Stimulated activated CD4-positive, alpha-beta T cell treated with anti-CD3 and anti-CD28 coated beads, Interleukin-15, amount 100 ng/mL, for 48 hours (primary cell): ENCODE measurements around the gene SDC1.

Source experiments
- DNase-seq, 2 donors: peaks; one replicate each; pipeline ENCODE4 v3.0.0-alpha.2; 2020; ENCODE audit warnings: low read depth in 2 of 2

SDC1 gene

GRCh38 chr2:20183373-20183772 lies 41.6 kb downstream of the SDC1 start:
- DNase-seq = no peak

GRCh38 chr2:20182241-20182931 lies 42.5 kb downstream of the SDC1 start:
- DNase-seq = no peak

GRCh38 chr2:20181761-20182160 lies 43.2 kb downstream of the SDC1 start:
- DNase-seq = no peak

GRCh38 chr2:20180676-20181648 lies 44.0 kb downstream of the SDC1 start:
- DNase-seq = no peak

- no peak for DNase-seq
These were observed 45.0 kb downstream of the SDC1 start for GRCh38 chr2:20179755-20180594.

- DNase-seq = no peak
These were observed 45.5 kb downstream of the SDC1 start for GRCh38 chr2:20179466-20179754.

GRCh38 chr2:20178666-20179465 lies 46.1 kb downstream of the SDC1 start:
- DNase-seq = no peak

GRCh38 chr2:20178249-20178607 lies 46.7 kb downstream of the SDC1 start:
- no peak for DNase-seq

GRCh38 chr2:20177556-20178248 lies 47.2 kb downstream of the SDC1 start:
- DNase-seq = no peak

- no peak for DNase-seq
These were observed 48.2 kb downstream of the SDC1 start for GRCh38 chr2:20176760-20177159.

GRCh38 chr2:20175931-20176330 lies 49.0 kb downstream of the SDC1 start:
- DNase-seq = no peak

GRCh38 chr2:20175267-20175666 lies 49.7 kb downstream of the SDC1 start:
- DNase-seq = no peak

- DNase-seq = no peak
These were observed 50.5 kb downstream of the SDC1 start for GRCh38 chr2:20174410-20174809.

- DNase-seq = no peak
These were observed 51.2 kb downstream of the SDC1 start for GRCh38 chr2:20173496-20174402.

GRCh38 chr2:20173064-20173463 lies 51.9 kb downstream of the SDC1 start:
- DNase-seq = no peak

- DNase-seq = no peak
These were observed 52.5 kb downstream of the SDC1 start for GRCh38 chr2:20172273-20173055.

- DNase-seq = no peak
These were observed 53.4 kb downstream of the SDC1 start for GRCh38 chr2:20171445-20171977.

GRCh38 chr2:20170704-20171250 lies 54.2 kb downstream of the SDC1 start:
- no peak for DNase-seq
